B cell (primary cell): ENCODE results near the gene LRRC15.

ENCODE experiments used
- EZH2 ChIP-seq: IDR thresholded peaks from 2 replicates; pipeline ENCODE4 v1.6.1; 2012; ENCODE audit warnings: borderline replicate concordance, low read depth, mild to moderate bottlenecking, moderate library complexity, low read length; ENCODE audit not compliant: insufficient read depth, poor library complexity, severe bottlenecking
- TF ChIP-seq, protein P1 (sequence below): fragments of 200-600 bp; IDR thresholded peaks from one replicate; pipeline ENCODE4 v1.8.0; 2022; ENCODE audit warnings: antibody characterized with exemption, mild to moderate bottlenecking

DNA sequence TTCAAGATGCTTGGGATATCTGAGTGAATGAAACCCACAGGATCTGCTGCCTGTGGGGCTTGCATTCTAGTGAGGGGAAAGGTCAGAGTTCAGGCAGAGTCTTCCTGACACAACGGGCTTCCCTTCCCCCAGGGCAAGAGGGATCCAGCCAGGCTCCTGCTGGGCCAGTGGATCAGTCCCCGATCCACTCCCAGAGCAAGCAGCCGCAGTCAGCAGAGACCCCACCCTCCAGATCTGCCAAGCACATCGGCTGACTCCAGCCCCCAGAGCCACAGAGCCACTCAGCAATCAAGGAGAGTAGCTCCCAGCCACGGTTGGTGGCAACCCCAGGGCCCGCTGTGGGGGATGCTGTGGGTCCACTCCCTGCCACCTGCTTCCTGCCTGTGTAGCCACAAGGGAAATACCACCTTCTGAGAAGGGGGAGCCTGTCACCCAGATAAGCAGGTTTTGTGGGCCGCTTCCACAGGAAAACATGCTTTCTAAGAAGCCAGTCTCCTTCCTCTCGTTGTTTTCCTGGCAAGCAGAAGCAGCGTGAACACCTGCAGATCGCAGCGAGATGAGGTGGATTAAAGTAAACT is 63.3 kb downstream of the LRRC15 start:
- TF ChIP-seq, protein P1, sequence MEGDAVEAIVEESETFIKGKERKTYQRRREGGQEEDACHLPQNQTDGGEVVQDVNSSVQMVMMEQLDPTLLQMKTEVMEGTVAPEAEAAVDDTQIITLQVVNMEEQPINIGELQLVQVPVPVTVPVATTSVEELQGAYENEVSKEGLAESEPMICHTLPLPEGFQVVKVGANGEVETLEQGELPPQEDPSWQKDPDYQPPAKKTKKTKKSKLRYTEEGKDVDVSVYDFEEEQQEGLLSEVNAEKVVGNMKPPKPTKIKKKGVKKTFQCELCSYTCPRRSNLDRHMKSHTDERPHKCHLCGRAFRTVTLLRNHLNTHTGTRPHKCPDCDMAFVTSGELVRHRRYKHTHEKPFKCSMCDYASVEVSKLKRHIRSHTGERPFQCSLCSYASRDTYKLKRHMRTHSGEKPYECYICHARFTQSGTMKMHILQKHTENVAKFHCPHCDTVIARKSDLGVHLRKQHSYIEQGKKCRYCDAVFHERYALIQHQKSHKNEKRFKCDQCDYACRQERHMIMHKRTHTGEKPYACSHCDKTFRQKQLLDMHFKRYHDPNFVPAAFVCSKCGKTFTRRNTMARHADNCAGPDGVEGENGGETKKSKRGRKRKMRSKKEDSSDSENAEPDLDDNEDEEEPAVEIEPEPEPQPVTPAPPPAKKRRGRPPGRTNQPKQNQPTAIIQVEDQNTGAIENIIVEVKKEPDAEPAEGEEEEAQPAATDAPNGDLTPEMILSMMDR: no peak
- no peak for TF ChIP-seq EZH2
